Measurements from ENCODE around the gene DBH. TPM values are rescaled to one million over a fixed set of nuclear protein-coding genes. Genes with fewer than 3 reads are reported as not detected.

The DBH gene
- total and polyA plus RNA-seq, 2 donors (not counting 3 experiments of a cell fraction or from before 2014, with no cell fraction given) = not detected

GRCh38 chr9:133686642-133687575 lies 50.7 kb downstream of the DBH start:
- Histone ChIP-seq H3K79me2 (ENCODE audit: control insufficient read depth, insufficient read depth, low read length) (no peaks in the 10 kb centered on the region), H3K4me3 (replicated peaks in 1 of 3; ENCODE audit: insufficient read depth in 1 of 3, low read depth in 1 of 3, low read length in 3 of 3) (no peak overlapping the region), H3K9me1 (replicated peaks; ENCODE audit: control insufficient read depth, extremely low read depth, insufficient read depth, low read length) (no peaks in the 10 kb centered on the region), H3K36me3 (ENCODE audit: control insufficient read depth in 2 of 2, extremely low read depth in 1 of 2, insufficient read depth in 2 of 2, low read length in 2 of 2) (no peaks in the 10 kb centered on the region), H3K9me3 (replicated peaks; ENCODE audit: control insufficient read depth, insufficient read depth, low read length) (no peaks in the 10 kb centered on the region), H4K20me1 (replicated peaks; ENCODE audit: control insufficient read depth, extremely low read depth, insufficient read depth, low read length) (no peaks in the 10 kb centered on the region), H3K4me1 (ENCODE audit: control insufficient read depth, extremely low read depth, insufficient read depth, low read length) (peaks cover 6% of the 10 kb centered on the region), H3K27me3 (ENCODE audit: control insufficient read depth in 2 of 2, insufficient read depth in 2 of 2, low read length in 2 of 2) (no peaks in the 10 kb centered on the region), H2AFZ (ENCODE audit: low read depth, low read length) (no peak overlapping the region), H3K4me2 (ENCODE audit: insufficient read depth, low read length) (no peak overlapping the region), H3K9ac (replicated peaks; ENCODE audit: extremely low read depth, insufficient read depth, low read length) (no peak overlapping the region), H3K27ac (ENCODE audit: insufficient read depth, low read depth, low read length) (no peak overlapping the region)
- DNase-seq (ENCODE audit: low read depth, low spot score) (no peak), FAIRE-seq (no peak)
- TF ChIP-seq MYC (IDR thresholded peaks at IDR 0.05; ENCODE audit: low read depth, low read length) = no peak
- TF ChIP-seq CTCF (IDR thresholded peaks at IDR 0.05; ENCODE audit: extremely low read depth in 1 of 2, insufficient read depth in 1 of 2, low read depth in 1 of 2, low read length in 2 of 2) = no peak
- TF ChIP-seq FOS (IDR thresholded peaks at IDR 0.05; ENCODE audit: borderline replicate concordance, insufficient read depth, low read length) = no peak
- no peak for TF ChIP-seq EZH2 (IDR thresholded peaks at IDR 0.05; ENCODE audit: borderline replicate concordance, low read depth, low read length, severe bottlenecking)
- TF ChIP-seq, protein P1, sequence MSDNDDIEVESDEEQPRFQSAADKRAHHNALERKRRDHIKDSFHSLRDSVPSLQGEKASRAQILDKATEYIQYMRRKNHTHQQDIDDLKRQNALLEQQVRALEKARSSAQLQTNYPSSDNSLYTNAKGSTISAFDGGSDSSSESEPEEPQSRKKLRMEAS (IDR thresholded peaks at IDR 0.05; ENCODE audit: insufficient read depth, insufficient read length) = no peak
- no peak for TF ChIP-seq JUN (IDR thresholded peaks at IDR 0.05; ENCODE audit: borderline replicate concordance, insufficient read depth, insufficient read length, low read depth)
- TF ChIP-seq POLR2A (IDR thresholded peaks at IDR 0.05; ENCODE audit: low read depth, low read length) = no peak
- TF ChIP-seq POLR2AphosphoS5 (IDR thresholded peaks at IDR 0.05; ENCODE audit: insufficient read depth, low read depth, low read length) = no peak
- no peak for TF ChIP-seq GATA2 (IDR thresholded peaks at IDR 0.05; ENCODE audit: insufficient read depth, insufficient read length, low read depth, low read length)
- CTCF ChIA-PET = no interaction called here
- intact Hi-C loops (cut with micrococcal nuclease) (no loop called here), dilution Hi-C loops (cut with MboI; ENCODE audit: extremely low pct_ligation_motif_present, low sequenced_read_pairs) (no loop called here)
- BruUV-seq (replicated peaks) = no TSS peak
- POLR2A ChIA-PET = no interaction called here

Data from endothelial cell of umbilical vein (primary cell).